HG03520 (cell line): ENCODE results near the gene CCNF.
"Not testable (repeated sequence)": the region's sequence is repeated elsewhere in the genome, so short reads cannot be mapped to it uniquely, and the experiment has no call there.

Experiments
- ATAC-seq: cut with Tn5 transposase; IDR thresholded peaks from one replicate; pipeline ENCODE4 v1.9.1; 2021; ENCODE audit warnings: mild to moderate bottlenecking, moderate library complexity; ENCODE audit not compliant: unreplicated experiment

Gene CCNF, protein sequence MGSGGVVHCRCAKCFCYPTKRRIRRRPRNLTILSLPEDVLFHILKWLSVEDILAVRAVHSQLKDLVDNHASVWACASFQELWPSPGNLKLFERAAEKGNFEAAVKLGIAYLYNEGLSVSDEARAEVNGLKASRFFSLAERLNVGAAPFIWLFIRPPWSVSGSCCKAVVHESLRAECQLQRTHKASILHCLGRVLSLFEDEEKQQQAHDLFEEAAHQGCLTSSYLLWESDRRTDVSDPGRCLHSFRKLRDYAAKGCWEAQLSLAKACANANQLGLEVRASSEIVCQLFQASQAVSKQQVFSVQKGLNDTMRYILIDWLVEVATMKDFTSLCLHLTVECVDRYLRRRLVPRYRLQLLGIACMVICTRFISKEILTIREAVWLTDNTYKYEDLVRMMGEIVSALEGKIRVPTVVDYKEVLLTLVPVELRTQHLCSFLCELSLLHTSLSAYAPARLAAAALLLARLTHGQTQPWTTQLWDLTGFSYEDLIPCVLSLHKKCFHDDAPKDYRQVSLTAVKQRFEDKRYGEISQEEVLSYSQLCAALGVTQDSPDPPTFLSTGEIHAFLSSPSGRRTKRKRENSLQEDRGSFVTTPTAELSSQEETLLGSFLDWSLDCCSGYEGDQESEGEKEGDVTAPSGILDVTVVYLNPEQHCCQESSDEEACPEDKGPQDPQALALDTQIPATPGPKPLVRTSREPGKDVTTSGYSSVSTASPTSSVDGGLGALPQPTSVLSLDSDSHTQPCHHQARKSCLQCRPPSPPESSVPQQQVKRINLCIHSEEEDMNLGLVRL

GRCh38 chr16:2429034-2429770 is at the start of gene CCNF:
Gene CCNF, plus strand, starts transcription at chr16:2429447. Its CDS starts 35 bp downstream, at chr16:2429482.
- peak; percentile 71 for ATAC-seq

DNA sequence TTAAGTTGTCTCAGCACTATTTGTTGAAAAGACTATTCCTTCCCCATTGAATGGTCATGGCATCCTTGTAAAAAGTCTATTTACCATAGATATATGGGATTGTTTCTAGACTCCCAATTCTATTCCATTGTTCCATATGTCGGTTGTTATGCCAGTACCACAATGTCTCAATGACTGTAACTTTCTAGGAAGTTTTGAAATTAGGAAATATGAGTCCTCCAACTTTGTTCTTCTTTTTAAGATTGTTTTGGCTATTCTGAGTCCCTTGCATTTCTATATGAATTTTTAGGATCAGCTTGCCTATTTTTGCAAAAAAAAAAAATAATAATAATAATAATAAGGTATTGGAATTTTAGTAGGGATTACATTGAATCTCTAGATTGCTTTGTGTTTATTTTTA is 45.7 kb upstream of the CCNF start:
- no peak for ATAC-seq

- ATAC-seq: no peak
These were observed 44.8 kb upstream of the CCNF start for GRCh38 chr16:2384426-2384825.

DNA sequence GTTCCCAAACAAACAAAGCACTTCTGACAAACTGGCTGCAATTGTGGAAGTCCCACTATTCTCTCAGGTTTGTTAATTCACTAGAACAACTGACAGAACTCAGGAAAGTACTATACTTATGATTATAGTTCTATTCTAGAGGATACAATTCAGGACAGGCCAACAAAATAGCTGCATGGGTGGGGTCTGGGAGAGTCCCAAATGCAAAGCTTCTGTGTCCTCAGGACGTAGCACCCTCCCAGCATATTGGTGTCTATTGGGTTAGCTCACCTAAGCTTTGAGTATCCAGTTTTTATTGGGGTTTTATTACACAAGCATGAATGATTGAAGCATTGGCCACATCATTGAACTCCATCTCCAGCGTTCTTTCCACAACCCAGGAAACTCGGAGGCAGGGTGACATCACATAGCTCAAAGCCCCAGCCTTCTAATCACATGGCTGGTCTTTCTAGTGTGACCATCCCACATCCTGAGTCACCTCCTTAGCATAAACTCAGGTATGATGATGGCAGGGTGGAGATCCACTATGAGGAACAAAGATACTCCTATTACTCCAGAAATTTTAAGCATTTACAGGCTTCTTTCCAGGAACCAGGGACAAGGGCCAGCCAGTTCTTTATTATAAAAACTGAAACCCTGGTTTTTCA is 43.9 kb upstream of the CCNF start:
- no peak for ATAC-seq

DNA sequence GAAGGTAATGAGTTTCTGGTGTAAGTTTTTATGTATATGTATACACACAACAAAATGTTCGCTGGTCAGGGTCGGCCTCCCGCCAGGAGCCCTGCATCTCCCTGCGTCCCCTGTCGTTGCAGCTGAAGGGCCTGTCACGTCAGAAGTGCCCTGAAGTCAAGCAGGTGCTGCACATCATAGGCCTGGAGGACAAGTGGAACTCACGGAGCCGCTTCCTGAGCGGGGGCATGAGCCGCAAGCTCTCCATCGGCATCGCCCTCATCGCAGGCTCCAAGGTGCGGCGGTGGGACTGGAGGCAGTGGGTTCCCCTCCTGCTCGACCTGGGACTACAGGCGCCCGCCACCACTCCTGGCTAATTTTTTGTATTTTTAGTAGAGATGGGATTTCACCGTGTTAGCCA is 43.3 kb upstream of the CCNF start:
- not testable (repeated sequence) for ATAC-seq

DNA sequence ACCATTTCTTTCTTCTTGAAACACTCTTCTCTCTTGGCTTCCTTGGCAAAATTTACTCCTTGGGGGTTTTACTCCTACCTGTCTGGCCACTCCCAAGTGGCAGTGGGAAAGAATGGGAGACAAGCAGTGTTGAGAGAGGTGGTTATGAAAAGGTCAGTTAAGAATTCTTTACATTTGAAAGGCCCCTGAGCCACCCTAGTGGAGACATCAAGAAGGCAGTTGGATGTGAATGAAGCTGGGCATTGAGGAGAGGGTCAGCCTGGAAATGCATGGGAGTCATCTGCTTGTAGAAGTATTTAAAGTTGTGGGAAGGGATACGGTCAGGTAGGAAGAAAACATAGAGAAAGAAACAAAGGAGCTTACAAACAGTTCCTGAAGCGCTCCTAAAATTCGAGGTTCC is 42.3 kb upstream of the CCNF start:
- ATAC-seq: no peak

DNA sequence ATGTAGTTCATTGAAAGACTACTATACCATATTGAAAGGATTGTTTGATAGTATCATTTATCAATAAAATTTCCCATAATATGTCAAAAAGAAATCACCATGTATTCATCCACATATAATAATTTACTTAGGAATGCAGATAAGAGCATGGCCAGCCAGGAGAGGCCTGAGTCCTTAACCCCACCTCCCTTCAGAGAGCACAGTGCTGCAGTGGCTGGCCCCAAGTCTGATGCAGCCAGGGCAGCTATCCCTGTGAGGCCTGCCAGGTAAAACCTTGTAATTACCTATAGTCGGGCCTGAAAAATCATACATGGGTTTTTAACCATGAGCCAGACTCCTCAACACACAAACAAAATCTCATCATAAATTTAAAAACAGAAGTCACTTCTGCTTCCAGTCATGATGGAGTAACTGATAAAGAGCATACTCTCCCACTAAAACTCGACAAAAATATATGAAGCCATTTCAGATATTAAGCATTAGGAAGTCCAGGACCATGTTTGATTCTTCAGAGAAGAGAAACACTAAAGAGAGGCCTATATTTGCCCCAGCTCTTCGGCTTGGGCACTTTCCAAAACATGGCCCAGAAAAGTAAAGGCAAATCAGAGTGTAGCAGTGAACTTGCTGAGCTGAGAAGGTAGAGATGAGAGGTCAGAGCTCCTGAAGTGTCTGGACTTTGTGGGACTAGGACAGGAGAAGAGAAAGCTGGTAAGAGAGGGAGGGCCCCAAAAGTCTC is 40.9 kb upstream of the CCNF start:
- no peak for ATAC-seq

- ATAC-seq: no peak
These were observed 40.3 kb upstream of the CCNF start for GRCh38 chr16:2388875-2389433.

DNA sequence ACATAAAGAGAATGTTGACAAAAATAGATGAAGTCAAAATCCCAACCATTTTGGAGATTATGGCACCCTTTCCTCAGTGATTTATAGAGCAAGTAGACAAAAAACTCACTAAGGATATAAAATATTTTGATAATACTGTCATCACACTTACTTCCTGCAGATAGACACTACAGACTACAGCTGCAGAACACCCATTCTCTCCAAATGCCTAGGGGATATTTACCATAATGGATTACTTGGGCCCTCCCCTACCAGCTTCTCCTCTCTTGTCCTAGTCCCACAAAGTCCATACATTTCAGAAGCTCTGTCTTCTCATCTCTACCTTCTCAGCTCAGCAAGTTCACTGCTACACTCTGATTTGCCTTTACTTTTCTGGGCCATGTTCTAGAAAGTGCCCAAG is 37.2 kb upstream of the CCNF start:
- no peak for ATAC-seq

- no peak for ATAC-seq
These were observed 30.7 kb upstream of the CCNF start for GRCh38 chr16:2398520-2398919.

- no peak for ATAC-seq
These were observed 25.1 kb upstream of the CCNF start for GRCh38 chr16:2404099-2404498.

GRCh38 chr16:2415085-2415484 is 14.2 kb upstream of the CCNF start:
- no peak for ATAC-seq

DNA sequence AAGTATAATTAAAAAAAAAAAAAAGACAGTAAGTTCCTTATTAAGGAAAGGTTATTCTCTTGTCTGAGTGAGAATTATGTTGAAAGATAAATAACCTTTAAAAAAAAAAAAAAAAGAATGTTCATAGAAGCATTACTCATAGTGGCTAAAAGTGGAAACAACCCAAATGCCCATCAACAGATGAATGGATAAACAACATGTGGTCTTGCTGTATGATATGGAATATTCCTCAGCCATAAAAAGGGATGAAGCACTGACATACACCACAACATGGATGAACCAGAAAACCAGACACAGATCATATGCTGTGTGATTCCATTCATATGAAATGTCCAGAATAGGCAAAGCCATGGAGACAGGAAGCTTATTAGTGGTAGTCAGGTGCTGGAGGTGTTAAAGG is 9.2 kb upstream of the CCNF start:
- no peak for ATAC-seq

DNA sequence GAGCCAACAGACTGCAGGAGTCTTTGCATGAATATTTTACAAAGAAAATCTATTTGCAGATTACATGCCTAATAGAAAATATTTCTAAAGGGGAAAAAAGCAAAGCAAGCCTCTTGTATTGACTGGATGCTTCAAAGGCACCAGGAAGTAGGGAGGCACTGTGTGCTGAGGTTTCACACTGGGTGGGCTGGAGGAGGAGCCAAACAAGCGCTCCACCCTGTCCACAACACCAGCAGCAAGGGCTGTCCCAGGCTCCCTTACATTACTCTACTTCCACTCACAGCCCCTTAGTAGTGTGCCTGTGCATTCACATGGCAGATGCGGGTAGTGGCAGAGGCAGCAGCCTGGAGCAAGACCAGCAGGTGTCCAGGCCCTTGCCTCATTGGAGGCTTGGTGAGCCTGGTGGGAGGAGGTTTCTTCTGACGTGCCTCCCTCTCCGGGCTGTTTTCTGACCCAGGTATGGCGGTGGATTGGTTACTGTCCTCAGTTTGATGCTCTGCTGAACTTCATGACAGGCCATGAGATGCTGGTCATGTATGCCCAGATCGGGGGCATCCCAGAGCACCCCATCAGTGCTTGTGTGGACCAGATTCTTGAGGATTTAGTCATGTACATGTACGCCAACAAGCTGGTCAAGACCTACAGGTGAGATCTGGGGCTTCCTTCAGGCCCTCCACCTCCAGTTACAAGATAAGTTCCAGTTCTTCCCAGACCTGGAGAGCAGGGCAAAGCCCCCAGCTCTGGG is 7.0 kb upstream of the CCNF start:
- ATAC-seq: no peak

DNA sequence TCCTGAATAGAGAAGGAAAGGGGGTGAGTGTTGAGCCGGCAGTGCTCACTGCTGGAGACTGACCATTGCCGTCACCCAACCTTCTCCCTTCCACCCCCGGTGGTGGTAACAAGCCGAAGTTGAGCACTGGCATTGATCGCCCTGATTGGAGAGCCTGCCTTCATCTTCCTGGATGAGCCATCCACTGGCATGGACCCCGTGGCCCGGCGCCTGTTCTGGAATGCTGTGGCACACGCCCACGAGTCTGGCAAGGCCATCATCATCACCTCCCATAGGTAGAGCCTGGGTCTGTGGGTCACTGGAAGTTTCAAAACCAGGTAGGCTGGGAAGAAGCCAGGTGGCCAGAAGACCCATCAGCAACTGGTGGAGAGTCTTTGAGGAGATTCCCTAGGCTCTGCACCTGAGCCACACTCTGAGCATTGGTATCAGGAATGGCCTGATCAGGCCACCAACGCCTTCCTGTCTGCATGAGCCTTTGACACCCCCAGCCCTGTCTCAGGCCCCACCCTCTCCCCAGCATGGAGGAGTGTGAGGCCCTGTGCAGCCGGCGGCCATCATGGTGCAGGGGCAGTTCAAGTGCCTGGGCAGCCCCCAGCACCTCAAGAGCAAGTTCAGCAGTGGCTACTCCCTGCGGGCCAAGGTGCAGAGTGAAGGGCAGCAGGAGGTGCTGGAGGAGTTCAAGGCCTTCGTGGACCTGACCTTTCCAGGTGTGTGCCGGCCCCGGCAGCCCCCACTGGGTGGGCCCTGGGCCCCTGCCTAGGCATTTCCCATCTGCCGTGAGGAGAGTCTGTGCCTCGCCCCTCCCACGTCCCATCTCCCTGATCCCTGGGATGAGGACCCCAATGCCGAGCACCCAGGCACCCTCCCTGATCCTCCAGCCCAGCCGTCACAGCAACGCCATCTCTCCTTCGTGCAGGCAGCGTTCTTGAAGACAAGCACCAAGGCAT is 4.9 kb upstream of the CCNF start:
- no peak for ATAC-seq

DNA sequence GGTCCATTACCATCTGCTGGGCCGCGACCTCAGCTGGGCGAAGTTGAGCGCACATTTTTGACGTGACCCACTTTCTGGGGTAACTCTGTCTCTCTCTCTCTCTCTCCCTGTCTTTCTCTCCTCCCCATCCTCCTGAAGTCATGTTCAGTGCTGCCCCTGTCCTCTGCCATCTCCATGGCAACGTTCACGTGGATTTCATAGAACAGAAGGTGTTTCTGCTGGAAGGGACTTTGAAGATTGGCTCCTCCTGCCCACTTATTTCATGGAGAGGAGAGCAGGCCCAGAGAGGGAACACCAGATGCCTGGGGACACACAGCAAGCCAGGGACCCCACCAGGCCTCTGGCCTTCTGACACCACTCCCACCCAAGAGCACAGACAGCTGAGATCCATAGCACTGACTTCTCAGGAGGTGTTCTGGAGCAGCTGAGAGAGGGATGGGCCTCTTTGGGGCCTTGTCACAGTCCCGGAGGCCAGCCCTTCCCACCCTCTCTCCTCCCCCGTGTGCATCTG is 4.2 kb upstream of the CCNF start:
- no peak for ATAC-seq

DNA sequence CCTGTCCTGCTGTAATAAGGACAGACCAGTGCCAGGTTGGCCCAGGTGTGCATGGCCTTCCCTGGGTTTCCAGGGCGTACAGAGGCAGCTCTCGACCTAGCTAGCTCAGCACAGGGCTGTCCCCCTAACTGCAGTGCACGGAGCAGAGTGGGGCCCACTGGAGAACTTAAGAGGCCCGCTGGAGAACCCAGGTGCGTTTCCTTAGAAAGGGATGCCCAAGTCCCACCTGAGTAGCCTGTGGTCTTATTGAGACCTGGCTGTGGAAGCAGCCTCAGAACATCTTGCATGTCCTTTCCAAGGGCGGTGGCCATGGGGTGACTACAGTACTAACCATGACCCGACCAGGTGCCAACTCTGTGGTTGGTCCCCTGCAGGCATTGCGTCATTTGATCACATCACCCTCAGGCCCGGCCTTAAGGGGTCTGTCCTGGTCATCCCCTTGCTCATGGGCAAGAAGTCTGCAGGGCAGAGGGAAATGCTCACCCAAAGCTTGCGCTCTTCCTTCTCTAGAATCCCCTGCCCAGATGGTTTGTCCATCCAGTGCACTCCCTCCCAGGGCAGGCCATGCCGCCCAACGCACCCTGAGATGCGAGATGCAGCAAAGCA is 3.3 kb upstream of the CCNF start:
- ATAC-seq: no peak

DNA sequence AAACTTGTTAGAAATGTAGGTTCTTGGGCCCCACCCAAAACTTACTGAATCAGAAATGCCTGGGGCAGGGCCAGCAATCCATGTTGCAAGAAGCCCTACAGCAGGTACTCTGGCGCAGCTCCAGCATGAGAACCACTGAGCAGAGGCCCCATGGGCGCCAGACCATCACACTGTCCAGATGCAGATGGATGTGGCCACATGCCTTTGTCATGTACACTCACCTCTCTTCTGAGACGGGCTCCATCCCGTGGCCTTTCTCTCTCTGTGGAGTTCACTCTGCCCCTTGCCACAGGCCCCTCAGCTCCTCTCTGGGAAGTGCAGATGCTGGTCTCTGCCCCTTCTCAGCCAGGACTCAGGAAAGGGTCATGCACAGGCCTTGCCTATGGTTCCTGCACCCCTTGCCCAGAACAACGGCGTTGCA is 2.3 kb upstream of the CCNF start:
- no peak for ATAC-seq
